ENCODE measurements around the gene MLNR. TPM values are rescaled to one million over a fixed set of nuclear protein-coding genes. Genes with fewer than 3 reads are reported as not detected.

MLNR gene
- total and polyA plus RNA-seq, 9 of the 15 experiments (the other 6 are each of a cell fraction or from before 2014, with no cell fraction given) = not detected

GRCh38 chr13:49171359-49171758, 48.8 kb upstream of the MLNR start (continued):
- TF ChIP-seq USF2 (CRISPR knock-in tag; IDR thresholded peaks at IDR 0.05) = no peak
- TF ChIP-seq, protein P1, sequence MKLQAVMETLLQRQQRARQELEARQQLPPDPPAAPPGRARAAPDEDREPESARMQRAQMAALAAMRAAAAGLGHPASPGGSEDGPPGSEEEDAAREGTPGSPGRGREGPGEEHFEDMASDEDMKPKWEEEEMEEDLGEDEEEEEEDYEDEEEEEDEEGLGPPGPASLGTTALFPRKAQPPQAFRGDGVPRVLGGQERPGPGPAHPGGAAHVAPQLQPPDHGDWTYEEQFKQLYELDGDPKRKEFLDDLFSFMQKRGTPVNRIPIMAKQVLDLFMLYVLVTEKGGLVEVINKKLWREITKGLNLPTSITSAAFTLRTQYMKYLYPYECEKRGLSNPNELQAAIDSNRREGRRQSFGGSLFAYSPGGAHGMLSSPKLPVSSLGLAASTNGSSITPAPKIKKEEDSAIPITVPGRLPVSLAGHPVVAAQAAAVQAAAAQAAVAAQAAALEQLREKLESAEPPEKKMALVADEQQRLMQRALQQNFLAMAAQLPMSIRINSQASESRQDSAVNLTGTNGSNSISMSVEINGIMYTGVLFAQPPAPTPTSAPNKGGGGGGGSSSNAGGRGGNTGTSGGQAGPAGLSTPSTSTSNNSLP (IDR thresholded peaks at IDR 0.05; ENCODE audit: borderline replicate concordance, low read depth, low read length) = no peak
- no peak for TF ChIP-seq SOX6 (IDR thresholded peaks at IDR 0.05)
- TF ChIP-seq TRIM28 (IDR thresholded peaks at IDR 0.05) = no peak
- TF ChIP-seq ZNF316 (IDR thresholded peaks at IDR 0.05) = peak; percentile 93

DNA sequence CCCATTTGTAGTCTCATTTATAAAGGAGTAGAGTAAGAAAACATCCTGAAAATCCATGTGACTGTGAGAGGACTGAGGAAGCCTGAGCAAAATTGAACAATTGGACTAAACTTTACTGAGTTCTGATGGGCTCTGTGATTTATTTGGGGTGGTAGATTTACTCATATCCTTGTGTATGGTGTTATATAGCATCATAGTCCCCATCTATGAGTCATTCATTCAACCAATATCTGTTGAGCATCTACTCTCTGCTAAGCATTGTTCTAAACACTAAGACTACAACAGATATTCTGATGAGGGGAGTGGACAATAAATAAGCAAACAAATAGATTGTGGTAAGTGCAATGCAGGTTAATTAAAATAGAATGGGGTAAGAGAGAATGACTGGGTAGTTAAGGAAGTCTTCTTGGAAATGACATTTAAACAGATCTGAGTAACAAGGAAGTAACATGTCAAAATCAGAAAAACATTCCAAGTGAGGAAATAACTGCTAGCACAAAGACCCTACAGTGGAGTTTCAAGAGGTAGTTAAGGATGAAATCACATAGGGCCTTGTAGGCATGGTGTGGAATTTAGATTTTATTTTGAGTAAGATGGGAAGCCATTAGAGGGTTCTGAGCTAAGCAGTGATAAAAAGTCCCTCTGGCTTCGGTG, 36.3 kb upstream of the MLNR start:
- no peaks in the 10 kb centered on the region for H3K4me1 ChIP-seq (replicated peaks in 1 of 2; ENCODE audit: control insufficient read depth in 2 of 2, insufficient read depth in 2 of 2, low read length in 2 of 2)
- TF ChIP-seq SLC30A9 (CRISPR knock-in tag; IDR thresholded peaks at IDR 0.05) (no peak), HBP1 (CRISPR knock-in tag; IDR thresholded peaks at IDR 0.05) (no peak), ETV5 (CRISPR knock-in tag; IDR thresholded peaks at IDR 0.05; ENCODE audit: low read depth) (no peak), ZKSCAN1 (IDR thresholded peaks at IDR 0.05; ENCODE audit: low read depth, low read length) (no peak)
- ChIA-PET CTCF (ENCODE audit: low intra/inter-chr PET ratio) (no interaction called here), POLR2A (no interaction called here)
- no peak overlapping the region for H3K4me3 ChIP-seq
- WGBS (ENCODE audit: insufficient coverage, low coverage, missing lambda C conversion rate) = 80% methylated on average over 1 of the region's 1 CpG
- no peak overlapping the region for H3K9ac ChIP-seq (ENCODE audit: insufficient read depth in 1 of 2, low read depth in 2 of 2, low read length in 2 of 2)
- DNase-seq (ENCODE audit: extremely low read depth in 1 of 4, low spot score in 3 of 4) (no peak), FAIRE-seq (no peak), ATAC-seq (no peak)
- H4K20me1 ChIP-seq (replicated peaks; ENCODE audit: control insufficient read depth, insufficient read depth, low read length) = no peaks in the 10 kb centered on the region
- H3K9me3 ChIP-seq (replicated peaks; ENCODE audit: control insufficient read depth, insufficient read depth, low read depth, low read length) = no peaks in the 10 kb centered on the region
- no peak overlapping the region for H3K27ac ChIP-seq (ENCODE audit: extremely low read depth, low read depth, low read length)
- H3K9me1 ChIP-seq (ENCODE audit: control insufficient read depth, insufficient read depth, low read length) = no peaks in the 10 kb centered on the region
- intact Hi-C loops (cut with micrococcal nuclease) (no loop called here), in situ Hi-C loops (cut with MboI) (no loop called here)
- H2AFZ ChIP-seq (ENCODE audit: low read depth, low read length) = no peak overlapping the region
- peaks cover 38% of the 10 kb centered on the region; the same call in 2 of the 3 replicates for H3K36me3 ChIP-seq (ENCODE audit: control insufficient read depth, insufficient read depth, low read length)
- H3K27me3 ChIP-seq (ENCODE audit: control insufficient read depth in 2 of 2, insufficient read depth in 2 of 2, low read length in 2 of 2) = no peaks in the 10 kb centered on the region
- H3K4me2 ChIP-seq (ENCODE audit: insufficient read depth, low read length) = no peak overlapping the region
- H3K79me2 ChIP-seq (ENCODE audit: control insufficient read depth, insufficient read depth, low read length) = no peaks in the 10 kb centered on the region
- no TSS peak for BruUV-seq (replicated peaks)
